Hindlimb muscle (tissue), 1 donor: ENCODE measurements around the gene PTH2R. TPM values are rescaled to one million over a fixed set of nuclear protein-coding genes. Genes with fewer than 3 reads are reported as not detected.
"Not testable (repeated sequence)": the region's sequence is repeated elsewhere in the genome, so short reads cannot be mapped to it uniquely, and the experiment has no call there.

Experiments used
- DNase-seq: peaks from one replicate; pipeline ENCODE4 v3.0.0-alpha.2; 2013
- polyA plus RNA-seq: library from polyadenylated mRNA; unstranded; fragments of 120-200 nt; gene quantifications from one replicate; pipeline ENCODE4 v1.2.1, GENCODE V29; 2013; ENCODE audit not compliant: insufficient read length

The PTH2R gene, protein sequence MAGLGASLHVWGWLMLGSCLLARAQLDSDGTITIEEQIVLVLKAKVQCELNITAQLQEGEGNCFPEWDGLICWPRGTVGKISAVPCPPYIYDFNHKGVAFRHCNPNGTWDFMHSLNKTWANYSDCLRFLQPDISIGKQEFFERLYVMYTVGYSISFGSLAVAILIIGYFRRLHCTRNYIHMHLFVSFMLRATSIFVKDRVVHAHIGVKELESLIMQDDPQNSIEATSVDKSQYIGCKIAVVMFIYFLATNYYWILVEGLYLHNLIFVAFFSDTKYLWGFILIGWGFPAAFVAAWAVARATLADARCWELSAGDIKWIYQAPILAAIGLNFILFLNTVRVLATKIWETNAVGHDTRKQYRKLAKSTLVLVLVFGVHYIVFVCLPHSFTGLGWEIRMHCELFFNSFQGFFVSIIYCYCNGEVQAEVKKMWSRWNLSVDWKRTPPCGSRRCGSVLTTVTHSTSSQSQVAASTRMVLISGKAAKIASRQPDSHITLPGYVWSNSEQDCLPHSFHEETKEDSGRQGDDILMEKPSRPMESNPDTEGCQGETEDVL
- 0.08 TPM for polyA plus RNA-seq

DNA sequence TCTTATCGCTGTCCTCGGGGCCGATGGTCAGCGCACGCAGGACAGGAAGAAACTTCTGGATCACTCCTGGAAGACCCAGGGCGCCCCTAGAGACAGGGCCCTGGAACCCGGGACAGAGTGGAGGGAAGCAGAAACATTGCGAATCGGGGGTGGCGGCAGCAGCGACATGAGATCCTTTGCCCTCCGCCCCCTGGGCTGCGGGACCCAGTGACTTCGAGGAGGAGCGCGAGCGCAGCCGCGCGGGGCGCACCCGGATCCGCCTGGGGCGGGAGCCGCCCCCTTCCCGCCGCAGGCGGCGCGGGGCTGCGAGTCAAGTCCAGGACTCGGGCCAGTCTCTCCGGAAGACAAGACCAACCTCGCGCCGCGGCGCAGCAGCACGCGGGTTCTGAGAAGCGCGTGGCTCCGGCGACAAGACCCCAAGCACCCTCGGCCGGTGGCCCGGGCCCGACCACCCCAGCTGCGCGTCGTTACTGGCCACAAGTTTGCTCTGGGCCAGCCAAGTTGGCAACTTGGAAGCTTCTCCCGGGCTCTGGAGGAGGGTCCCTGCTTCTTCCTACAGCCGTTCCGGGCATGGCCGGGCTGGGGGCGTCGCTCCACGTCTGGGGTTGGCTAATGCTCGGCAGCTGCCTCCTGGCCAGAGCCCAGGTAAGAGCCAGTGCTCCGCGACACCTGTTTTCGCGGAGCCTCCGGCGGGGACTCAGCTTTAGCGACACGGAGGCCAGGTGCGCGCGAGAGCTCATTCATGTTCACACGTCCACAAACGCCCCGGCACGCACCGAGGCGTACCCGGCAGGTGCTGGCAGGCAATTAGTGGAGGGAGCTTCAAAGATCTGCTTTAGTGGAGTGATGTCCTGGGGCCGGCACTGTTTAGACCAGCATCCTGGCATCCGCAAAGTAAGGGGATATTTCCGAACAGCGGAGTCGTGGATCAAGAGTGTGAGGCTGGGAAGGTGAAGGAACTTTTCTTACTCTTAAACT is at the start of gene PTH2R:
PTH2R (plus strand) TSS at position 319 of the 978 bp plus-strand sequence; CDS start at position 571, 252 bp downstream.
- peak; percentile 33 for DNase-seq

DNA sequence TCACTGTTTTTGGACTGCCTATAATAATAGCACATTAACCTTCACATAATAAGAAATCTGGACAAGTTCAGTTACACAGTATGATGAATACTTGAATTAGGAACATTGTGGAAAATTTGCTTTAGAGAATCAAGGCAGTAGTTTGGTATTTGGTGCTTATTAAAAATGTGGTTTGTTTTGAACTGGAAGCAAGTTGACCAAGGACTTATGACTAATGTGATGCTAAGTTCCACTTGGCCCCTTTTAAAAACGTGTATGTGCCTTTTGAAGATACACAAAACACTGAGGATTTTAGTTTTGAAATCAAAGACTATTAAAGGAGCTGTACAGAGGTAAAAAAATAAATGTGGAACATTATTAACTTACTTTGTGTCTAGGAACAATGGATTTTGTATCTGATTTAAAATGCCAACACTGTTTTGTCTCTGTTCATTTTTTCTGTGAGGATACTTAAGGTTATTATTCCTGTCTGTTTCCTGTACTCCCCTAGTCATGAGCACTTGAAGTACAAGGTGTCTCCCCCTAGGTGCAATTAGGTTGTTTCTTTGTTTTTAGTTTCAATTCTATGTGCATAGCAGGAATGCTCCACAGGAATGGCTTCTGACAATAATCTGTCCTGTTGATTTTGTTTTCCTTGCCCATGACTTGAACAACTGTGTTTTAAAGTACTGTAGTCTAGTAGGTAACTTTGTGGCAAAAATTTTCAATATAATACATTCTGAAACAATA is 49.6 kb upstream of the PTH2R start:
- no peak for DNase-seq

DNA sequence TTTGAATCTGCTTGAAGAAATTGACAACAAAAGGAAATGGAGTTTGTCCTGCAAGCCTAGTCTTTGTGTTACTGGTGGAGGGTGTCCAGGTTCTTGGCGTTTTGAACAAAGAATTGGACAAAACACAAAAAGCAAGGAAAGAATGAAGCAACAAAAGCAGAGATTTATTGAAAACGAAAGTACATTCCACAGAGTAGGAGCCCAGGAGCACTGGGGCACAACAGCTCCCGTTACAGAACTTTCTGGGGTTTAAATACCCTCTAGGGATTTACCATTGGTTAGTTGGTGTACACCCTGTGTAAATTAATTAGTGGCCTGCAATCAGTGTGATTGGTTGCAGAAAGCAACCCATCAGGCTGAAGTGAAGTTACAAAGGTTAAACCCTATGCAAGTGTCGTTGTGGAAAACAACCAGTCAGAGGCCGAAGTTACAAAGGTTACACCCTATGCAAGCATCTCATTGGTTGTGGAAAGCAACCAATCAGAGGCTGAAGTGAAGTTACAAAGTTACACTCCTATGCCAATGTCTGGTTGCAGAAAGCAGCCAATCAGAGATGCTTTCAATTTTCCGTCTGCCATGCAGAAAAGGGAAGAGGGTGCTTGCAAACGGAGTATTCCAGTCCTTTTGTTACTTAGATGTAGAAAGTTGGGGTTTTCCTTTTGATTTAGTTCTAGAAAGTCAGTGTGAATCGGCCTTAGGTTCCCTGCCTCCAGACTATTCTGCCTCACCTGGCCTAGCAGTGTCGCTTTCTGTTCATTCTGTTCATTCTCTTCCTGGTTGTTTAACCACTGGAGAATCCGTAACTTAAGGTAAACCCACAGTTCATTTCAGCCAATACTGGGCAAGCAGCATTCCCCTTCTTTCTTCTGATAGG is 47.6 kb upstream of the PTH2R start:
- no peak for DNase-seq

DNA sequence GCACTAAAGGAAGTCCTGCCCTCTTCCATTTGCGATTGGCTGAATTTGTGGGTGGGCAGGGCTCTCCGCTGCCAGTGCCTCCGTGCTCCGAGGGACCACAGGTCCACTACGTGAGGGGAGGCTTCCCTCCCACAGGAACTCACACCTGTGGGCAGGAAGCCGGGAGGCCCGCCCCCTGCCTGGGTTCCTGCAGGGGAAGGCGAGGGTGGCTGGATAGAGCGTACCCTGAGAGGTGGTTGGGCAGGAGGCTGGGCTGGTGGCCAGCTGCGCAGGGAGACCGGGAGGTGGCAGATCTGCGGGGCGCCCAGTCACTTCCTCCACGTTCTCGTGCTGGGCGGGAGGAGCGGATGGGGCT is 47.0 kb upstream of the PTH2R start:
- DNase-seq: no peak

DNA sequence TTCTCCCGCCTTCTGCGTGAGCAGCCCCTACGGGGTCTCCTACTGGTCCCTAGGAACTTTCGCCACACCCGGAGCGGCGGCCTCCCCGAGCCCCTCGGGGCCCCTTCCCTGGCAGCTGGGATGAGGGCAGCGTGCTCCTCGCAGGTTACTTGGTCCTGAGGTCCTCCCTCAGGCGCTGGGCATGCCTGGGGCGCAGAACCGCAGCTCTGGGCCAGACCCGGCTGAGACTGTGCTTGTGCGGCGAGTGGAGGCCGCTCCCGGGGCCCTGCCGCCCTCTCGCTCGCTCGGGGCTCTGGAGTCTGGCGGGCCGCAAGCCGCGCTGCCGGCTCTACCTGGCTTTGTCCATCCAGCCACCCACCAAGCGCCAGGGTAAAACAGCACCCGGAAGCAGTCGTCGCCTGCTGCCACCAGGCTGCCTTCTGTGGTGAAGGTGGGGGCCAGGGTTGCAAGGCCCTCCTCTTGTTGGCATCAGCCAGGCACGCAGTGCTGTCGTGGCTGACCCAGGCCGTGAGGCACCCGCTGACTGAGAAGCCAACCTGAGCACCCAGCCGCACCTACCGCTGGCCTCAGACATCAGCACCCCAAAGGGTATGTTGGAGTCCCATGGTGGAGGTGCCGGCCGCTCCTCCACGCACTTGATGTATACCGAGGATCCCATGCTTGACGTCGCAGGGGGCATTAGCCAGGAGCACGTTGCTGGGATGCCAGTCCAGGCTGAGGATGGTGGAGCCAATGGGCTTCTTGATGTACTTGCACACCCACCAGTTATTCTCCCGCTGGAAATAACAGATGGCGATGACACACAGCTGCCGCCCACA is 46.1 kb upstream of the PTH2R start:
- DNase-seq: no peak

DNA sequence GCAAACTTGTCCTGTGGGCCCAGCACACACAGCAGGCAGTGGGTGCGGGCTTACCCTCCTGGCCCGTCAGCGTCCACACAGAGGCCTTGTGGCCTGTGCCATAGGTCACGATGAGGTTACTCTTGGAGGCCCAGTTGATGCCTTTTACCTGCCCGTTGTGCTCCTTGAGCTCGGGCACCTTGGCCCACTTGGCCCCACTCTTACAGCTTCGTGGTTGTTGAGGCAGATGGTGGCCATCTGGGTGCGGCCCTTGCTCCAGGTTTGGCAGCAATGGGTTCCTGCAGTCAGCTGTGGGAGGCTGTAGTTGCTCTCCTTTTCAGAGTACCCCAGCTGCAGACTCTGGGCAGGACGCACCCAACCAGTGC is 45.5 kb upstream of the PTH2R start:
- DNase-seq: no peak

DNA sequence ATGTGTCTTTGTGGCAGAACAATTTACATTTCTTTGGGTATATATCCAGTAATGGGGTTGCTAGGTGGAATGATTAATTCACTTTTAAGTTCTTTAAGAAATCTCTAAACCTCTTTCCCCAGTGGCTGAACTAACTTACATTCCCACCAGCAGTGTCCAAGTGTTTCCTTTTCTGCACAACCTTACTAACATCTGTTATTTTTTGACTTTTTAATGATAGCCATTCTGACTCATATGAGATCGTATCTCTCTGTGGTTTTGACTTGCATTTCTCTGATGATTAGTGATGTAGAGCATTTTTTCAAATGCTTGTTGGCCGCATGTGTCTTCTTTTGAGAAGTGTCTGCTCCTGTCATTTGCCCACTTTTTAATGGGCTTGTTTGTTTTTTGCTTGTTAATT is 43.1 kb upstream of the PTH2R start:
- DNase-seq: no peak

DNA sequence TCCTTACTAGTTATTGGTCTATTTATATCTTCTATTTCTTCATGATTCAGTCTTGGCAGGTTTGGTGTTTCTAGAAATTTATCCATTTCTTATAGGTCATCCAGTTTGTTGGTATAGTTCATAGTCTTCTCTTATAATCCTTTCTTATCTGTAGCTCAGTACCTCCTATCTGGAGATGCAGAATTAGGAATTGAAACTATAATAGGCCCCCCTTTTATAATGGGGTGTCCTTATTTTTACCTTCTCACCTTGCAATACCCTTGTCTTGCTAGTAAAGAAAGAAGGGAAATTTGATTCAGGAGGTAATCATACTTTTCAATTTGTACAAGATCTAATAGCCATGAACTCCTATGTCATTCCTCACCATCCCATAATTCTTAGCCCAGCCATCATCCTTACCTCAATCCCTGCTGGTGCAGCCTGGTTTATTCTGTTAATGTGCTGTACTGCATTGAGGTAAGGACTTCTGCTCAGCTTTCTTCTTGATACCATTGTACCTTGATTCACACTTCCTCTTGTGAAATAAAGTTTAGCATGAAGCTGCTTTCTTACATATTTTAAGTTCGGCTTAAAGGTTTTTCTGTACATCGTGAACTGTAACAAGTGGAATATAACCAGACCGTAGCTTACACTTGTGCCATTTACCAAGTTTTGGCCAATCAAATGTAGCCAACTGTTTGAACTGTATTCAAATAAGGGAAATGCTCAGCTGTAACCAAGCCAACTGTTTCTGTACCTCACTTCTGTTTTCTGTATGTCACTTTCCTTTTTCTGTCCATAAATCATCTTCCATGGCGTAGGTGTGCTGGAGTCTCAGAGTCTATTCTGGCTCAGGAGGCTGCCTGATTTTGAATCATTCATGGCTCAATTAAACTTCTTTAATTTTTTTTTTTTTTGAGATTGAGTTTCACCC is 40.1 kb upstream of the PTH2R start:
- no peak for DNase-seq

DNA sequence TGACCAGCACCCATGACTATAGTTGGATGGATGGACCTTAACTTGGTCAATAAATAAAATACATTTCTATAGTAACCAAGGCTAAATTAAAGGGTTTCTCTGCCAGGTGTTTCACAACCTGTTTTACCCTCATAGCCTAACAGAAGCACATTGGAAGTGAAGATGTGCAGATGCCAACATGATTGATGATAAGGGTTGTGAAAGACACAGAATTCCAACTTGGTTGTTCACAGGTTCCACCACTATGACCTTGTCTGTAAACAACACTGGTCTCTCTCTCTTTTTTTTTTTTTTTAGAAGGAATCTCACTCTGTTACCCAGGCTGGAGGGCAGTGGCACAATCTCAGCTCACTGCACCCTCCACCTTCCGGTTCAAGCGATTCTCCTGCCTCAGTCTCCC is 37.5 kb upstream of the PTH2R start:
- DNase-seq: no peak

DNA sequence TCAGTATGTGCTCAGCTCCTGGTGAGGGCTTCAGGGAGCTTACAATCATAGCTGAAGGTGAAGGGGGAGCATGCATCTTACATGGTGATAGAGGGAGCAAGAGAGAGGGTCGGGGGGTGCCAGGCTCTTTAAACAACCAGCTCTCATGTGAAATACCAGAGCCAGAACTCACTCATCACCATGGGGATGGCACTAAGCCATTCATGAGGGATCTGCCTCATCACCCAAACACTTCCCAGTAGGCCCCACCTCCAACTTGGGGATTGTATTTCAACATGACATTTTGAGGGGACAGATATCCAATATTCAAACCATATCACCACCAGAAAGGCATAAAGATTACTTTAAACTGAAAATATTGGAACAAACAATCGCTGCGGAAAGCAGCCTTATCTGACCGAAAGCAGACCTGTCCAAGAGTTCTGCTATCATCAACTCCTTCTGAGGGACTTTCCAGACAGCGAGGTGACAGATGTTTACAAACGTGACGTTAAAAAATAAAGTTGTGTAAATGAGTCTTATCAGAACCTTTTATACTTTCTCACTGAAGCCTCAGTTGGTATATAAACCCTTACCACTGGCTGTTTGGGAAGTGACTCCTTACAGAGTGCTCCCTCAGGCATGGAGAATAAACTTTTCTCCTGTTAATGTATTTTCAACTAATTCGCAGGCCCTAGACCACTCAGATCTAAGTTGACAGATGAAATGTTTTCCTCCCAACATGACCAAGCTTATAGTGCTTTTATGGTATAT is 35.5 kb upstream of the PTH2R start:
- no peak for DNase-seq

DNA sequence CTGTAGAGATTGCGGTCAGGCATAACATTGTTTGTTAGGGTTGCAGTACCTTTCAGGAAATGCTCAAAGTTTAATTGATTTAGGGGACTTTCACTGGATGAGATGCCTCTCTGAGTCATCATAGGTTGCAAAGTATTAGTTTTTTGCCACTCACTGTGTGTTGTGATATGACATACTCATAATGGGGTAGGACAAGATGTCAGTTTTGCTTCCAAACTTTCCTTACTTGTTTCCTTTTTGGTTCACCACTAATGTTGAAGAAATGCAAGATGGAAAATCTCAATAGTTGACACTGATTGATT is 35.0 kb upstream of the PTH2R start:
- DNase-seq: no peak

DNA sequence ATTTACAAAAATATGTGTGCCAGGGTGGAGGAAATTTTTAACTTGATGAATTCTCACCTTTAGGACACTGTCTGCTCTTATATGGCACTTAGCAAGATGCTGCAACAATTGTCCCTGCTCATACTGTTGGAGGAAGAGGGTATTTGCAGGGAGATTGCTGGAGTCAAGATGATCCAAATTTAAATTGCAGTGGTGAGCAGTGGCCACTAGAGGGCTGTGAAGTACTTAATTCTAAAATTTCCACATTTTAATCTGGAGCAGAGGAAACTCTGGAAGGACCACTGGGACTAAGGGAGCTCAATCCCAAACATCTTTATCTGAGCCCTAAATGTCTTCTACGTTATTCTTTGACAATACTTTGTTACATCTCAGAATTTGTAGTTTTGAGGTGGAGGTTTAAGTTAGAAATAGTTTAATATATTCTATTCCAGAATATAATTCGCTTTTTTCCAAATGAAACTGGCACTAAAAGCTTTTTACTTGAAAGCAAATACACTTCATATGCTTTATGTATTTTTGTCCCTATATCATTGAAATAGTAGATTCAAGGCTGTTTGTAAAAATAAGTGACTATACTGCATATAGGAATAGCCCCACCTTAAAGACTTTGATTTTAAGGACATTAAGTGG is 33.0 kb upstream of the PTH2R start:
- peak; percentile 40 for DNase-seq

DNA sequence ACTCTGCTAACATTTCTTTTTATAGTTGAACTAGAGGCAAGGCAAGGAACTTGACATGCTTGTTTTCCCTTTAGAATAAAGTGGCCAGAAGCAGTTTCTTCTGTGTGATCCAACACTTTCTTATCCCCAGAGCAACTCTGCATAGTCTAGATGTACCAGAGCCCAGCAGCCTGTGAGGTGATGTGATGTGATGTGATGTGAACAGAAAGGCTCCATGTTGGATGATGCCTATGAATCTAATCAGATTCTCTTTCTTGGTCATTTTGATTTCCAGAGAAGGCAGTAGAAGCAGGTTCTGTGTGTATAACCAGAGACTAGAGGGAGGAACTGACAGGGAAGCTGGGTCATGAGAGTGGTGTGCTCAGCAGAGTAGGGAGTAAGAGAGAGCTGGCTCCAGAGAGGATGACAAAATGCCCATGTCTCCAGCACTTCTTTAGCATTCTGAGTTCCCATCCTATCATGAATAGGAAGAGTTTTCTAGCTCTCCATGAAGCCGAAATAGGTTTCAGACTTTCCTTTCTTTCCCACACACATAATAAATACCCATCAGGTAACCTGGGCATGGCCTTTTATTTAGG is 31.0 kb upstream of the PTH2R start:
- DNase-seq: no peak

DNA sequence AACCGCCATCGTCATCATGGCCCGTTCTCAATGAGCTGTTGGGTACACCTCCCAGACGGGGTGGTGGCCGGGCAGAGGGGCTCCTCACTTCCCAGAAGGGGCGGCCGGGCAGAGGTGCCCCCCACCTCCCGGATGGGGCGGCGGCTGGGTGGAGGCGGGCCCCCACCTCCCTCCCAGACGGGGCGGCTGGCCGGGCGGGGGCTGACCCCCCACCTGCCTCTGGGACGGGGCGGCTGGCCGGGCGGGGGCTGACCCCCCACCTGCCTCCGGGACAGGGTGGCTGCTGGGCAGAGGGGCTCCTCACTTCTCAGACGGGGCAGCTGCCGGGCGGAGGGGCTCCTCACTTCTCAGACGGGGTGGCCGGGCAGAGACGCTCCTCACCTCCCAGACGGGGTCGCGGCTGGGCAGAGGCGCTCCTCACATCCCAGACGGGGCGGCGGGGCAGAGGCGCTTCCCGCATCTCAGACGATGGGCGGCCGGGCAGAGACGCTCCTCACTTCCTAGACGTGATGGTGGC is 29.2 kb upstream of the PTH2R start:
- DNase-seq: not testable (repeated sequence)

DNA sequence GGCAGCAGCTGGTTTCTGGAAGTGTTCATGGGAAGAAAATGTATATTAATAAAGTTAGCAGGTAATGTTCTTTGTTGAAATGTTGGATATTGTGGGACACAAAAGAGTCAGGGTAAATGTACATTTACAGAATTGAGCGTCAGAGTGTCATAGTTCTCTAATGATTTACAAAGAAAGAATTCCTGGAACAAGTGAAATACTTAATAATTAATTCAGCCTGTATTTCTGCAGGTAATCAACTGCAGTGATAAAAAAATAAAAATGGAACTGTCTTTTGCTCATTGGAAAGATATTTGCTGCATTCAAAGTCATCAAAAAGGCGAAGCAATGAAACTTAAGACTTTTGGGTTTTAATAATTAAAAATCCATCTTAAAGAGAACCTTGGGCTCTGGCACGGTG is 27.4 kb upstream of the PTH2R start:
- no peak for DNase-seq

DNA sequence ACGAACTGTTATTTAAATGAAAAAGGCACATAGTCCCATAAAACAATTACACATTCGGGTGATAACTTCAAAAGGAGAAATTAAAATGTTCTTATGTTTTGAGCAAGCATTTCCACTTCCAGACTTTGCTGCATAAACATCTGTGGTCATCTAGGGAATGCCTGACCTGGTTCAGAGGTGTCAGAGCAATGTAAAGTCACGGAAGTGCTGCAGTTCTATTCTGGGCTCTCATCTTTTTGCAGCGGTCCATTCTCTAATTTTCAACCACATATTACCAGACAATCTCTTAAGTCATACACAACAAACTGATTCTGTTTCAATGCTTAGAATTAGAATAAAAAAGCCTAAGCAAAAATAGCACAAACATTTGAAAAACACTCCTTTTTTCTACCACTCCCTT is 22.0 kb upstream of the PTH2R start:
- no peak for DNase-seq

DNA sequence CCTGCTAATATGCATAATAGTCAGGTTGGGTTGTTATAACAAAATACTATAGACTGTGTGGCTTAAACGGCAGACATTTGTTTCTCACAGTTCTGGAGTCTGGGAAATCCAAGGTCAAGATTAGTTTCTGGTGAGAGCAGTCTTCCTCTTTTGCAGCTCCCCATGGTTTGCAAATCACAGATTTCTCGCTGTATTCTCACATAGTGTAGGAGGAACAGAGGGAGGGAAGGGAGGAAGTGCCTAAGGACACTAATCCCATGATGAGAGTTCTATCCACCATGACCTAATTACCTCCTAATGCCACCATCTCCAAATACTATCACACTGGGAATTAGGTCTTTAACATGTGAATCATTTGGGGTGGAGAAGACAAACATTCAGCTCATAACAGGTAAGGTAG is 20.1 kb upstream of the PTH2R start:
- DNase-seq: no peak

DNA sequence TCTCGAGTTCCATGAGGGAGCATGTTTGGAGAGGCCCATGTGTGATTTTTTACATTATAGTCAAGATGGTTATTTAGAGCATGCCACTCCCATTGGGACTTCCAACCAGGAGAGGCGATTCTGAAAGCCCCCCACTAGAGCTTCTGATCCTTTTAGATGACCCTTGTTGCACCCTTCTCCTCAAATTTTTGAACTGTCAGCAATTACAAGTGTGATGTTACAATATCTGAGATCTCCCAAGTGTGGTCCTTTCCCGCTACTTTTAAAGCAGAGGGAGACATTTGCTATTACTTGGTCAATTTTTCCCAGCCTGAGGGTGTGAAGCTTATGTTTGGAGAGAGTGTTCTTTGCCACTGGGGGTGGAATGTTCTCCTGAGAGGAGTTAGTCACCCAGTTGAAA is 16.7 kb upstream of the PTH2R start:
- DNase-seq: no peak
